HG03354 (cell line): ENCODE data around the gene KCNJ18.
"Not testable (repeated sequence)": the region's sequence is repeated elsewhere in the genome, so short reads cannot be mapped to it uniquely, and the experiment has no call there.

ENCODE experiments used
- ATAC-seq: cut with Tn5 transposase; IDR thresholded peaks from one replicate; pipeline ENCODE4 v1.9.1; 2021; ENCODE audit warnings: mild to moderate bottlenecking; ENCODE audit not compliant: unreplicated experiment, poor library complexity, severe bottlenecking

The KCNJ18 gene

DNA sequence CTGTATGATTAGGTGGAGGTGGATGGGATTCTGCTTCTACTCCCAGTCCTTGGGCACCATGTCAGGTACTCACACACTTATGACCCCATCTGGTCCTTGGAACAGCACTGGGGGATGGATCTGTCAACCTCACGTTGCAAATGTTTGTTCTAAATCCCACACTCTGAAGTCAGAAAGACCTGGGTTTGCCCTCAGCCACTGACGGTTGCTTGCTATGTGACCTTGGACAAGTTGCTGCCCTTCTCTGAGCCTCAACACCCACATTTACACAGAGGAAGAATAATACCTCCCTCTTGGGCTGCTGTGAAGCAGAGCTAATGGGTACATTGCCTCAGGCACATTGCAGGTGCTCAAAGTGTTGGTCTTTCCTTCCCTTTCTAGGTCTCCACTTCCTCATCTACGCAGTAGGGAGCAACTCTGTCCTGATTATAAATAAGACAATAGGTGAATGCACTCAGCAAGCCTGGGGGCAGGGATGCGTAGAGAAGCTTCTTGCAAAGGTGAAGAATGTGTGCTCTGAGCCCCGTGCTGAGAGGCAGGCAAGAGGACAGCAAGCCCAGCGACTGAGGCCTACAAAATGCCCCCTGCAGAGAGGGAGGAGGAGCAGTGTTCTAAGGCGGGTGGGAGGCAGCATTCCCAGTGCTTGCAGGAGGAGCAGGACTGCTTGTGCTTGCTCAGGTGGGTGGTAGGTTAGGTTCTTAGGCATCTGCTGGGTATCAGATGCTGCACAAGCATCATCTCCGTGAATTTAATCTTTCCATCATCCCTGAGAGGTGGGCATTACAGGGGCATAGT is 21.8 kb upstream of the KCNJ18 start:
- not testable (repeated sequence) for ATAC-seq

DNA sequence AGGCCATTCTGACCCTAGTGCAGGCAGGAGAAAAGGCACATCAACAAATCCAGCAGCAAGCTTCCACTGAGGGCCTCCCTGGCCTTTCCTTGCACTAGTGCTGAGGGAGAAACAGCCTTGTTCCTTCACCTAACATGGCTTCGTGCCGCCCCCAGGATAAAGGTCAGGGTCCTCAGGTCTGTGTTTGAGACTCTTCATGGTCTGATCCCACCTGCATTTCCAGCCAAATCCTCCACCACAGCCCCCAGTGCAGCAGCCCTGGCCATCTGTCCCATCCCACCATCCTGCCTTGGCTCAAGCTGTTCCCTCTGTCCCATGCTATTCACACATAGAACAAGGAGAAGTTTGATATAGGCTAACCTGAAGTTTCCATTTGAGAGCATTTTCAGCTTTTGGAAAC is 20.9 kb upstream of the KCNJ18 start:
- not testable (repeated sequence) for ATAC-seq

DNA sequence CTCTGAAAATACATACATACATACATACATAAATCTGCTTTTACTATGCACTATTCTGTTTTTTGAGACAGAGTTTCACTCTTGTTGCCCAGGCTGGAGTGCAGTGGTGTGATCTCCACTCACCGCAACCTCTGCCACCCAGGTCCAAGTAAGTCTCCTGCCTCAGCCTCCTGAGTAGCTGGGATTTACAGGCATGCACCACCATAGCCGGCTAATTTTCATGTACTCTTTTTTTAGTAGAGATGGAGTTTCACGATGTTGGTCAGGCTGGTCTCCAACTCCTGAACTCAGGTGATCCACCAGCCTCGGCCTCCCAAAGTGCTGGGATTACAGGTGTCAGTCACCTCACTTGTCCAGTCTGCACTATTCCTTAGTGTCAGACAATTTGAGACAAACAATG is 20.5 kb upstream of the KCNJ18 start:
- not testable (repeated sequence) for ATAC-seq

- not testable (repeated sequence) for ATAC-seq
Measured at GRCh38 chr17:21673451-21674241, 18.7 kb upstream of the KCNJ18 start.

DNA sequence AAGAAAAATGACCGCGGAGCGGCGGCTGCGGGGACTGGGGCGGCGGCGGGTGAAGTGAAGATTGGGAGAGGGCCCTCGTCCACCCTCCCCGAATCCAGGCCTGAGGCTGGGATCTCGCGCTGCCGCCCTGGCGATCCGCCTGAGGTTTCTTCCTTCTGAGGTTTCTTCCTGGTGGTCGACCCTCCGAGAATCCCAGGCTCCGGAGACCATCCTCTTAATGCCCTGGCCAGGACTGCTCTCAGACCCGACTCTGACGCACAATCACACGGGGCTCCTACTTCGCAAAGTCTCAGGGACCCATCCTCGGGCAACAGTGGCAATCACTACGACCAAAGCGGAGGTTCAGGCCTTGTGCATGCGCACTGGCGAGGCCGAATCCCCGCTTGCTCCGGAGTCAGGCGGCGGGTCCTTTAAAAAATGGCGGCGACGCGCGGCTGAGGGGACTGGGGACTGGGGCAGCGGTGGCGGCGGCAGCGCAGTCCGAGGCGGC is 18.0 kb upstream of the KCNJ18 start:
- no peak for ATAC-seq

- ATAC-seq, result not testable (repeated sequence)
Measured at GRCh38 chr17:21674891-21675738, 17.2 kb upstream of the KCNJ18 start.

- not testable (repeated sequence) for ATAC-seq
Measured at GRCh38 chr17:21675739-21676130, 16.6 kb upstream of the KCNJ18 start.

GRCh38 chr17:21676281-21677111 is 15.8 kb upstream of the KCNJ18 start:
- no peak for ATAC-seq

DNA sequence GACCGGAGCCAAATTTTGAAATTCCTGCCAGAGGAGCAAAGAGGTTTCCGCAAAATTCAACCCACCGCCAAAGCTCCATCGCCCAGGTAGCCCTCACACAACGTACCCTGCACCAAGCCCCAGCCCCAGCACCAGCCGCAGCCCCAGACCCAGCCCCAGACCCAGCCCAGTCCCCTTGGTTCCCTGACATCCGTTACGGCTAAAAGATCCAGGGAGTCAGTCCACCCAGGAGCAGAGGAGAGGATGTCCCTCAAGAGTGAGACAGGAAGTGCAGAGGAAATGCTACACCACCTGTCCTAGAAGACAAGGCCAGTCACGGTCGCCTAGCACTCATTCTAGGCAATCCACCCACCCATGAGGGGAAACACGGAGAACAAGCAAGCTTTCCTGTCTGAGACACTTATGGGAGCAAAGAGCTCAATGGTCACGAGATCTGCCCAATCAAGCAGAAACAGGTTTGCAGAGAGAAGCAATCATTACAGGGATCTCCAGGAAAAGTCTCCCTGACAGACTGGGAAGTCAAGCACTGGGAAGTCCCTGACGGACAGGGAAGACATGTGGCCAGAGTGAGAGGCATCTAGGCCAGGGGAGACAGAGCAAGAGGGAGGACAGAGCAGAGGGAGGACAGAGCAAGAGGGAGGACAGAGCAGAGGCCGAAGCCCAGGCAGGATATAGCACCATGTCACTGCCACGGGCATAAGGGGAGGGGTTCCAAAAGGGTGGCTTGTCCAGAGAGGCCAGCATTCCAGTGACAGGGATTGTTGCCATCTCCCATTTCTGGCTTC is 15.0 kb upstream of the KCNJ18 start:
- ATAC-seq, result no peak

DNA sequence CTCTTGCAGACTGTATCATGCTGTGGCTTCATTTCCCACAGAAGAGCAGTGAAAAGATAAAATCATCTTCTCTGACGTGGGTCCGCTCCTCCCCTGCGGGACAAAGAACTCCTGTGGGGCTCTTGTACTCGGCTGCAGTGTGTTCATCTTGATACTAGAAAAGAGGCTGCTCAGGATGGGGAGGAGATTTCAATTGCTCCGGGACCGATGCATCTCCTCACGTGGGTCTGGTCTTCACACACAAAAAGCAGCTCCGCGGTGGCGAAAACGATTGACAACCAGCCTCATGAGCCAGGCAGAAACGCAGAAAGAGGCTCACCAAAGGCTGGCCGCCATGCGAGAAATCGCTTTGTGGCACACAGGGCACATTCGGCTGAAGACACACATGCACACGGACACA is 14.4 kb upstream of the KCNJ18 start:
- ATAC-seq, result no peak

- ATAC-seq, result no peak
Measured at GRCh38 chr17:21678393-21679081, 13.8 kb upstream of the KCNJ18 start.

DNA sequence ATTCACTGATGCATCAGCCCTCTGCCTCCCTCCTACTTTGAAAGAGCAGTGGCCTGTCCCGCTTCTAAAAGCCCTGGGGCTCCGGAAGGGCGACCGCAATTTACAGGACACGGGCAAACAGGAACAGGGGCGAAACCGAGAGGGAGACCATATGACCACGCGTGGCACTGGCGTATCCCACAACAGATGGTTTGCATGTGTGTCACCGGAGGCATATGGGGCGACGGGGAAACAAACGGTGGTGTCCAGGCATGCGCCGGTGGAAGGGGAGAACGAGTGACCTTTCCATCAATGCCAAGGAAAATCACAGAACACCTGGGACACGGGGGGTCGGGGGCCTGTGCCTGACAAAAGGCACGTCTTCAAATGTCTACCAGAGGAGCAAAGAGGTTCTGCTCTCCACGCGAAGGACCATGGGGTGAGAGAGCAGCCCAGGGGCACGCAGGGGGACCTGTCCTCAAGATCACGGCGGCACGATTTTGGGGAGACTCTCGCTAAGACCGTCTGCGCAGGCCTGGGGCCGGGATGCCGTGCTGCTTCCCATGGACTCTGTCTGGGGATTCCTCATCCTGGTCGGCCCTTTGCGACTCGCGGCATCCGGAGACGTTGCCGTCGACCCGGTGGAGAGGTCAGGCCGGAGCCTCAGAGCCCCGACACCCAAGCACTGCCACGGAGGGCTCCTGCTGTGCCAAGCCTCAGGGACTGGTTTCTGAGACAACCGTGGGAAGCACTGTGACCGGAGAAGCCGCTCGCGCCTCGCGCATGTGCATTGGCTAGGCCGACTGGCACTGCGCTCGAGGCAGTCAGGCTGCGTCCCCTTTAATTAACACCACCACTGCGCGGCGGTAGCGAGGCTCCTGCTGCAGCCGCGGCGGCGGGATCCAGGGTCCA is 12.8 kb upstream of the KCNJ18 start:
- no peak for ATAC-seq

GRCh38 chr17:21680366-21680765 is 12.0 kb upstream of the KCNJ18 start:
- no peak for ATAC-seq

GRCh38 chr17:21680850-21681351 is 11.4 kb upstream of the KCNJ18 start:
- not testable (repeated sequence) for ATAC-seq

DNA sequence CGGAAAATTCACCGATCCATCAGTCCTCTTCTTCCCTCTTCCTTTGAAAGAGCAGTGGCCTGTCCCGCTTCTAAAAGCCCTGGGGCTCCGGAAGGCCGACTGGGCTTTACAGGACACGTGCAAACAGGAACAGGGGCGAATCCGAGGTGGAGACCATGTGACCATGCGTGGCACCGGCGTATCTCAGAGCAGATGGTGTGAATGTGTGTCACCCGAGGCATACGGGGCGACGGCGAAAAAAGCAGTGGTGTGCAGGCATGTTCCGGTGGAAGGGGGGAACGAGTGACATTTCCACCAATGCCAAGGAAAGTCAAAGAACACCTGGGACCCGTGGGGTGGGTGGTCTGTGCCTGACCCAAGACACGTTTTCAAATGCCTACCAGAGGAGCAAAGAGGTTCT is 10.7 kb upstream of the KCNJ18 start:
- ATAC-seq, result not testable (repeated sequence)

DNA sequence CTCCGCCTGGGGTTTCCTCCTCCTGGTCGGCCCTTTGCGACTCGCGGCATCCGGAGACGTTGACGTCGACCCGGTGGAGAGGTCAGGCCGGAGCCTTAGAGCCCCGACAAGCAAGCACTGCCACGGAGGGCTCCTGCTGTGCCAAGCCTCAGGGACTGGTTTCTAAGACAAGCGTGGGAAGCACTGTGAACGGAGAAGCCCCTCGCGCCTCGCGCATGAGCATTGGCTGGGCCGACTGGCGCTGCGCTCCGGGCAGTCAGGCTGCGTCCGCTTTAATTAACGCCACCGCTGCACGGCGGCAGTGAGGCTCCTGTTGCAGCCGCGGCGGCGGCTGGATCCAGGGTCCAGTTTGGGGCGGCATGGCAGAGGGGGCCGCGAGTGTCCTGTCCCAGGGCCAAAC is 10.2 kb upstream of the KCNJ18 start:
- not testable (repeated sequence) for ATAC-seq
